Neuronal stem cell (in vitro differentiated cells): ENCODE results near the gene LRP1.

Source experiments
- DNase-seq: peaks from one replicate; pipeline ENCODE4 v3.0.0-alpha.2; 2013; ENCODE audit warnings: low spot score
- H2AFZ ChIP-seq: one replicate; pipeline ENCODE4 v1.6.1; 2013; ENCODE audit warnings: mild to moderate bottlenecking, low read length, inconsistent platforms
- H2AK5ac ChIP-seq: 2 replicates; pipeline ENCODE4 v1.6.1; 2013; ENCODE audit warnings: low read depth, mild to moderate bottlenecking, inconsistent platforms, low read length, moderate library complexity, mixed read lengths
- H2BK120ac ChIP-seq: 2 replicates; pipeline ENCODE4 v1.6.1; 2013; ENCODE audit warnings: low read depth, mild to moderate bottlenecking, inconsistent platforms, low read length, moderate library complexity, mixed read lengths
- H2BK12ac ChIP-seq: one replicate; pipeline ENCODE4 v1.6.1; 2013; ENCODE audit warnings: low read length, inconsistent platforms
- H2BK15ac ChIP-seq: 2 replicates; pipeline ENCODE4 v1.6.1; 2013; ENCODE audit warnings: mild to moderate bottlenecking, low read length, inconsistent platforms, mixed read lengths
- H2BK5ac ChIP-seq: one replicate; pipeline ENCODE4 v1.6.1; 2013; ENCODE audit warnings: inconsistent platforms, mild to moderate bottlenecking, low read length, moderate library complexity
- H3K14ac ChIP-seq: one replicate; pipeline ENCODE4 v1.6.1; 2013; ENCODE audit warnings: low read length, inconsistent platforms
- H3K18ac ChIP-seq: 2 replicates; pipeline ENCODE4 v1.6.1; 2013; ENCODE audit warnings: low read length, inconsistent platforms
- H3K23ac ChIP-seq: 2 replicates; pipeline ENCODE4 v1.6.1; 2013; ENCODE audit warnings: low read depth, mild to moderate bottlenecking, mixed read lengths, low read length, inconsistent platforms; ENCODE audit not compliant: poor library complexity
- H3K27ac ChIP-seq: replicated peaks from 3 replicates; pipeline ENCODE4 v1.5.1; 2013; ENCODE audit warnings: low read length, inconsistent platforms
- H3K27me3 ChIP-seq, 3 experiments: 2 replicates each; pipeline ENCODE4 v1.6.1; 2013; ENCODE audit warnings: low read length in 3 of 3, mild to moderate bottlenecking in 2 of 3, inconsistent platforms in 1 of 3, low read depth in 1 of 3, mixed read lengths in 1 of 3, moderate library complexity in 1 of 3; ENCODE audit not compliant: control insufficient read depth in 3 of 3, insufficient read depth in 3 of 3
- H3K36me3 ChIP-seq, 2 donors: replicated peaks in 1 of 2; 2 replicates each; pipeline ENCODE4 v1.6.1; 2013; ENCODE audit warnings: low read length in 2 of 2; ENCODE audit not compliant: control insufficient read depth in 2 of 2, insufficient read depth in 2 of 2
- H3K4ac ChIP-seq: 2 replicates; pipeline ENCODE4 v1.6.1; 2013; ENCODE audit warnings: inconsistent platforms, mild to moderate bottlenecking, low read length, moderate library complexity
- H3K4me1 ChIP-seq, 2 donors: 1 replicate in 1 of 2; 2 replicates in 1 of 2; pipeline ENCODE4 v1.6.1; 2013; ENCODE audit warnings: low read length in 2 of 2, low read depth in 1 of 2; ENCODE audit not compliant: control insufficient read depth in 2 of 2, insufficient read depth in 1 of 2
- H3K4me2 ChIP-seq: one replicate; pipeline ENCODE4 v1.6.1; 2013; ENCODE audit warnings: mild to moderate bottlenecking, low read length, inconsistent platforms; ENCODE audit not compliant: insufficient read depth, poor library complexity, severe bottlenecking
- H3K4me3 ChIP-seq, 2 donors: 2 replicates each; pipeline ENCODE4 v1.5.1; 2013; ENCODE audit warnings: low read length in 2 of 2, mild to moderate bottlenecking in 2 of 2, inconsistent platforms in 1 of 2, moderate library complexity in 1 of 2
- H3K79me1 ChIP-seq: one replicate; pipeline ENCODE4 v1.6.1; 2013; ENCODE audit warnings: low read depth, mild to moderate bottlenecking, inconsistent platforms, low read length, moderate library complexity
- H3K9ac ChIP-seq: one replicate; pipeline ENCODE4 v1.6.1; 2013; ENCODE audit warnings: mild to moderate bottlenecking, low read depth, low read length, inconsistent platforms; ENCODE audit not compliant: poor library complexity
- H3K9me3 ChIP-seq, 2 donors: replicated peaks in 1 of 2; 2 replicates each; pipeline versions ENCODE3 to v1.6.1; 2013; ENCODE audit warnings: low read length in 2 of 2, mild to moderate bottlenecking in 2 of 2, inconsistent platforms in 1 of 2, low read depth in 1 of 2, mixed read lengths in 1 of 2, moderate library complexity in 1 of 2; ENCODE audit not compliant: control insufficient read depth in 2 of 2, insufficient read depth in 1 of 2
- H4K8ac ChIP-seq: one replicate; pipeline ENCODE4 v1.6.1; 2013; ENCODE audit warnings: low read depth, mild to moderate bottlenecking, inconsistent platforms, low read length, moderate library complexity
- H4K91ac ChIP-seq: one replicate; pipeline ENCODE4 v1.6.1; 2013; ENCODE audit warnings: low read length, low read depth, mild to moderate bottlenecking, inconsistent platforms; ENCODE audit not compliant: poor library complexity
- WGBS, 2 donors: extraction: QIAGEN DNeasy Blood & Tissue Kit; methylation state at CpG; one replicate each; pipeline ENCODE4 v1.1.7; 2013; ENCODE audit warnings: missing lambda C conversion rate in 2 of 2, mixed read lengths in 1 of 2; ENCODE audit not compliant: insufficient read length in 2 of 2, insufficient replicate concordance in 1 of 2; ENCODE audit errors: extremely low coverage in 2 of 2; 5-methylcytosine and 5-hydroxymethylcytosine counted together

The LRP1 gene

DNA sequence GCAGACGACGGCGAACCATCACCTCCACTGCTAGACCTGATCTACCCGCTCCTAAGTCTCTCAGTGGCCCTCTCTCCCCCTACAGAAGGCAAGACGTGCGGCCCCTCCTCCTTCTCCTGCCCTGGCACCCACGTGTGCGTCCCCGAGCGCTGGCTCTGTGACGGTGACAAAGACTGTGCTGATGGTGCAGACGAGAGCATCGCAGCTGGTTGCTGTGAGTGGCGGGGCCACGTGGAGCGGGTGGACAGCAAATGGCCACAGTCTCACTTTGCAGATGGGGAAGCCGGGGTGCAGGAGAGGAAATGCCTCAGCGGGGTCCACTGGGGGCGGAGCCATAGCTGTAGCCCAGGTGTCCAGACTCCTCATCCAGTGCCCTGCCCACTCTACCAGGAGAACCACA lies 66.9 kb downstream of the LRP1 start:
- no CpG with 5 or more reads among the region's 19 CpGs for whole genome bisulfite sequencing, 2 donors
- Histone ChIP-seq H2AK5ac (no peak overlapping the region), H3K9ac (peak overlapping the region; percentile 12), H3K4ac (no peak overlapping the region), H2BK12ac (no peak overlapping the region), H3K79me1 (peaks cover 12% of the 10 kb centered on the region), H3K27me3 (no peaks in the 10 kb centered on the region), H3K23ac (peak overlapping the region; percentile 55), H2BK5ac (peak overlapping the region; percentile 66), H3K18ac (peak overlapping the region; percentile 48), H3K14ac (no peak overlapping the region), H4K8ac (no peak overlapping the region), H3K27ac (no peak overlapping the region), H3K4me2 (no peak overlapping the region), H2AFZ (no peak overlapping the region), H3K4me1 (no peaks in the 10 kb centered on the region), H3K4me3 (no peak overlapping the region), H4K91ac (no peak overlapping the region), H3K9me3 (peaks cover 0 to 8% of the 10 kb centered on the region in 2 donors), H2BK120ac (no peak overlapping the region), H3K36me3 (peaks cover 99 to 100% of the 10 kb centered on the region in 2 donors), H2BK15ac (no peak overlapping the region)
- no peak for DNase-seq

DNA sequence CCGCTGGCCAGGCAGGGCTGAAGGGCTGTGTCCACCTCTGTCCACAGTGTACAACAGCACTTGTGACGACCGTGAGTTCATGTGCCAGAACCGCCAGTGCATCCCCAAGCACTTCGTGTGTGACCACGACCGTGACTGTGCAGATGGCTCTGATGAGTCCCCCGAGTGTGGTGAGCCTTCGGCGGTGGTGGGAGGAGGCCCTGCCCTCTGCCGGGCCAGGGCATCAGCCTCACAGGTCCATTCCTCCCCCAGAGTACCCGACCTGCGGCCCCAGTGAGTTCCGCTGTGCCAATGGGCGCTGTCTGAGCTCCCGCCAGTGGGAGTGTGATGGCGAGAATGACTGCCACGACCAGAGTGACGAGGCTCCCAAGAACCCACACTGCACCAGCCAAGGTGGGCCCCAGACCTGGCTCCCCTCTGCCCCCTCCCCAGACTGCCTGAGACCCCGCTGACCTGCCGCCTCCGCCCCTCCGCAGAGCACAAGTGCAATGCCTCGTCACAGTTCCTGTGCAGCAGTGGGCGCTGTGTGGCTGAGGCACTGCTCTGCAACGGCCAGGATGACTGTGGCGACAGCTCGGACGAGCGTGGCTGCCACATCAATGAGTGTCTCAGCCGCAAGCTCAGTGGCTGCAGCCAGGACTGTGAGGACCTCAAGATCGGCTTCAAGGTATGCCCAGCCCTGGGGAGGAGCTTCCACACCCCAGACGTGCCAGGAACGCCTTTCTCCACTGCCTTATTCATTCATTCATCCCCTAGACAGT lies 67.5 kb downstream of the LRP1 start:
- Histone ChIP-seq H3K4me1 (no peaks in the 10 kb centered on the region), H3K27me3 (no peaks in the 10 kb centered on the region), H3K4me3 (no peak overlapping the region), H4K8ac (peak overlapping the region; percentile 43), H3K79me1 (peaks cover 12% of the 10 kb centered on the region), H2BK5ac (peak overlapping the region; percentile 66), H2BK12ac (peak overlapping the region; percentile 58), H4K91ac (no peak overlapping the region), H2AK5ac (no peak overlapping the region), H3K23ac (peak overlapping the region; percentile 73), H2AFZ (no peak overlapping the region), H3K4me2 (no peak overlapping the region), H3K18ac (no peak overlapping the region), H3K9ac (peak overlapping the region; percentile 44), H2BK15ac (no peak overlapping the region), H3K36me3 (peaks cover 94 to 100% of the 10 kb centered on the region in 2 donors), H3K9me3 (peaks cover 0 to 8% of the 10 kb centered on the region in 2 donors), H3K27ac (no peak overlapping the region), H3K4ac (no peak overlapping the region), H3K14ac (no peak overlapping the region), H2BK120ac (no peak overlapping the region)
- no CpG with 5 or more reads among the region's 34 CpGs for WGBS, 2 donors
- no peak for DNase-seq

DNA sequence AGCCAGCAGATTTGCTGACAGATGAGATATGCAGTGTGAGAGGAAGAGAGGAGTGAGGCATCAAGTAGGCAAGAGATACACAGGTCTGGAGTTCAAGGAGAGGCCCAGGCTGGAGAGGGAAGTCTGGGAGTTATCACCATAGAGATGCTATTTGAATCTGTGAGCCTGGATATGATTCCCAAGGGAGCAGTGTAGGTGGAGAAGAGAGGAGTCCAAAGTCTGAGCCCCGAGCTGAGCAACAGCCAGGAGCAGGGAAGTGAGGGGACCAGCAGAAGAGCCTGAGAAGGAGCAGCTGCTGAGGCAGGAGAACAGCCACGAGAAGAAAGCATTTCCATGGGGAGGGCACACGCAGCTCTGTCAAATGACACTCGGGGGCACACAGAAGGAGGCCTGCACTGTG lies 68.2 kb downstream of the LRP1 start:
- Histone ChIP-seq H2BK12ac (no peak overlapping the region), H3K9ac (peak overlapping the region; percentile 21), H4K8ac (no peak overlapping the region), H3K4ac (no peak overlapping the region), H3K14ac (no peak overlapping the region), H3K36me3 (peaks cover 94 to 100% of the 10 kb centered on the region in 2 donors), H4K91ac (no peak overlapping the region), H3K27me3 (no peaks in the 10 kb centered on the region), H3K79me1 (peaks cover 12% of the 10 kb centered on the region), H2AK5ac (no peak overlapping the region), H3K18ac (no peak overlapping the region), H3K4me1 (no peaks in the 10 kb centered on the region), H3K27ac (no peak overlapping the region), H2BK15ac (no peak overlapping the region), H2BK120ac (peak overlapping the region; percentile 72), H2BK5ac (peak overlapping the region; percentile 75), H3K4me3 (no peak overlapping the region), H3K9me3 (peaks cover 0 to 7% of the 10 kb centered on the region in 2 donors), H3K4me2 (no peak overlapping the region), H2AFZ (no peak overlapping the region), H3K23ac (peak overlapping the region; percentile 80)
- DNase-seq: no peak
- WGBS, 2 donors: no CpG with 5 or more reads among the region's 4 CpGs

DNA sequence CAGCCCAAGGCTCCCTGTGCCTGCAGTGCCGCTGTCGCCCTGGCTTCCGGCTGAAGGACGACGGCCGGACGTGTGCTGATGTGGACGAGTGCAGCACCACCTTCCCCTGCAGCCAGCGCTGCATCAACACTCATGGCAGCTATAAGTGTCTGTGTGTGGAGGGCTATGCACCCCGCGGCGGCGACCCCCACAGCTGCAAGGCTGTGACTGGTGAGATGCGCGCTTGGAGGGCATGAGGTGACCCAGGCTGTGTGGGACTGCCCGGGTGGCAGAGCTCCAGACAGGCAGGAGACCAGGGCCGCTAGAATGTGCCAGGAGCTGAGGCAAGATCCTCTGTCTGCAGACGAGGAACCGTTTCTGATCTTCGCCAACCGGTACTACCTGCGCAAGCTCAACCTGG lies 68.7 kb downstream of the LRP1 start:
- no peak overlapping the region for H2AK5ac ChIP-seq
- H3K14ac ChIP-seq: no peak overlapping the region
- no peak overlapping the region for H2BK15ac ChIP-seq
- no peak overlapping the region for H3K4me3 ChIP-seq
- no peak overlapping the region for H3K4me2 ChIP-seq
- no peaks in the 10 kb centered on the region for H3K4me1 ChIP-seq
- H3K79me1 ChIP-seq: peaks cover 10% of the 10 kb centered on the region
- H4K91ac ChIP-seq: no peak overlapping the region
- H3K36me3 ChIP-seq: peaks cover 93 to 100% of the 10 kb centered on the region in 2 donors
- no peak overlapping the region for H3K4ac ChIP-seq
- no peak overlapping the region for H3K9ac ChIP-seq
- no peak overlapping the region for H2BK12ac ChIP-seq
- no peak overlapping the region for H4K8ac ChIP-seq
- no peak overlapping the region for H3K27ac ChIP-seq
- H2BK5ac ChIP-seq: peak overlapping the region; percentile 75
- H3K27me3 ChIP-seq: no peaks in the 10 kb centered on the region
- peak overlapping the region; percentile 80 for H3K23ac ChIP-seq
- peak overlapping the region; percentile 72 for H2BK120ac ChIP-seq
- H3K9me3 ChIP-seq: peaks cover 0 to 2% of the 10 kb centered on the region in 2 donors
- H2AFZ ChIP-seq: no peak overlapping the region
- WGBS, 2 donors: no CpG with 5 or more reads among the region's 22 CpGs
- no peak overlapping the region for H3K18ac ChIP-seq
- no peak for DNase-seq
